Right lobe of liver (tissue), 4 donors: ENCODE results near the gene CELF6.

Experiments used
- CTCF ChIP-seq, 4 donors: fragments of 200-600 bp in 3 of 4; fragments of 450-650 bp in 1 of 4; IDR thresholded peaks; one replicate each; pipeline versions ENCODE4 v1.5.1 to v1.8.0; 2016 to 2022; ENCODE audit warnings: antibody characterized with exemption in 4 of 4, mild to moderate bottlenecking in 2 of 4
- POLR2A ChIP-seq: fragments of 450-650 bp; IDR thresholded peaks from one replicate; pipeline ENCODE4 v1.6.1; 2017; ENCODE audit warnings: antibody characterized with exemption, mild to moderate bottlenecking
- donor health status: DM: no; HTN: no; CAD: no.
- donor health status: DM: no; HTN: no; CAD: no.
- donor health status: DM: no; HTN: yes; CAD: no.

- no peak for TF ChIP-seq POLR2A
- no peak for TF ChIP-seq CTCF (IDR thresholded peaks at IDR 0.05)
These were observed 30.2 kb downstream of the CELF6 start for GRCh38 chr15:72289597-72290325.
